ENCODE measurements around the gene CDC42BPB. TPM values are rescaled to one million over a fixed set of nuclear protein-coding genes. Genes with fewer than 3 reads are reported as not detected.

CDC42BPB gene
- total and polyA plus RNA-seq, 2 donors (not counting 1 experiment from before 2014, with no cell fraction given) = 44.8 to 98.3 TPM

DNA sequence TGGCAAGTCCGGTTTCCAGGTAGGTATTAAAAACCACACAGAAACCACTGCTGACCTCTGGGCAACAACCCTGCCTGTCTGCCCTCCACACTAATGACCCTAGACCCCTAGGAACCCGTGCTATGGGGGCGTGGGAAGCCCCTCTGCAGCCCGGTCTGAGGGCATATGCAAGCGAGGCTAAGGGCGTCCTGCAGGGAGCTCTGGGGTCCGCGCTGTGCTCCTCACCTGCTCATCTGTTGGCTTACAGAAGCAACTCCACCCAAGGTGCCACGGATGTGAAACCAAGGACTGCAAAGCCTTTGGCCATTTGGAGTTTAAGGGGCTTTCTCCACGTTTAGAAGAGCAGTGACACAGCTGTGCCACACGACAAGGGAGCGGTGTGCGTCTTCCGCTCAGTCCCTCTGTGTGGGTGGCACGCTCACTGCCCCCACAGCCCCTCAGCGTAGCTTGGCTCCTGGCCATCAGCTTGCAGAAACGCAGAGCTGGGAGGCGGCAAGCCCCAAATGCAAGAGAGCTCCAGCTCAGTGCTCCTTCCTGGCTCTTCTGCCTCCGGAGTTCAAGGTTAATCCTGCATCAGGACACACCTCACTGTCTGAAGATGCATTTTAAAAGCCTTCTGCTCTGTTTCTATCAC lies 116.5 kb downstream of the CDC42BPB start:
- Histone ChIP-seq H3K36me3 (ENCODE audit: control insufficient read depth, insufficient read depth, low read length) (peaks cover 45% of the 10 kb centered on the region), H3K9me3 (ENCODE audit: control insufficient read depth, insufficient read depth, low read depth, low read length) (no peaks in the 10 kb centered on the region), H4K20me1 (ENCODE audit: control insufficient read depth, extremely low read depth, insufficient read depth, low read length) (no peaks in the 10 kb centered on the region), H3K27ac (ENCODE audit: insufficient read depth, low read length) (no peak overlapping the region), H3K4me2 (ENCODE audit: extremely low read depth, insufficient read depth, low read length) (no peak overlapping the region), H3K9ac (ENCODE audit: insufficient read depth, low read length) (no peak overlapping the region), H3K79me2 (ENCODE audit: control insufficient read depth, insufficient read depth, low read length) (no peaks in the 10 kb centered on the region), H3K4me1 (ENCODE audit: control insufficient read depth, extremely low read depth, insufficient read depth, low read length) (no peaks in the 10 kb centered on the region), H3K4me3 (replicated peaks in 1 of 4; ENCODE audit: control extremely low read depth in 1 of 4, insufficient read depth in 1 of 4, low read depth in 3 of 4, low read length in 4 of 4) (no peak overlapping the region), H2AFZ (ENCODE audit: low read length) (no peak overlapping the region), H3K27me3 (ENCODE audit: control insufficient read depth, insufficient read depth, low read length) (no peaks in the 10 kb centered on the region)
- TF ChIP-seq, protein P1, sequence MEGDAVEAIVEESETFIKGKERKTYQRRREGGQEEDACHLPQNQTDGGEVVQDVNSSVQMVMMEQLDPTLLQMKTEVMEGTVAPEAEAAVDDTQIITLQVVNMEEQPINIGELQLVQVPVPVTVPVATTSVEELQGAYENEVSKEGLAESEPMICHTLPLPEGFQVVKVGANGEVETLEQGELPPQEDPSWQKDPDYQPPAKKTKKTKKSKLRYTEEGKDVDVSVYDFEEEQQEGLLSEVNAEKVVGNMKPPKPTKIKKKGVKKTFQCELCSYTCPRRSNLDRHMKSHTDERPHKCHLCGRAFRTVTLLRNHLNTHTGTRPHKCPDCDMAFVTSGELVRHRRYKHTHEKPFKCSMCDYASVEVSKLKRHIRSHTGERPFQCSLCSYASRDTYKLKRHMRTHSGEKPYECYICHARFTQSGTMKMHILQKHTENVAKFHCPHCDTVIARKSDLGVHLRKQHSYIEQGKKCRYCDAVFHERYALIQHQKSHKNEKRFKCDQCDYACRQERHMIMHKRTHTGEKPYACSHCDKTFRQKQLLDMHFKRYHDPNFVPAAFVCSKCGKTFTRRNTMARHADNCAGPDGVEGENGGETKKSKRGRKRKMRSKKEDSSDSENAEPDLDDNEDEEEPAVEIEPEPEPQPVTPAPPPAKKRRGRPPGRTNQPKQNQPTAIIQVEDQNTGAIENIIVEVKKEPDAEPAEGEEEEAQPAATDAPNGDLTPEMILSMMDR (conservative IDR thresholded peaks at IDR 0.05 in 1 of 2, IDR thresholded peaks at IDR 0.05 in 1 of 2; ENCODE audit: low read depth in 1 of 2, low read length in 2 of 2) = no peak
- TF ChIP-seq EZH2 (IDR thresholded peaks at IDR 0.05; ENCODE audit: low read length, missing control alignments) = no peak
- DNase-seq (ENCODE audit: low read depth in 2 of 2) = no peak

DNA sequence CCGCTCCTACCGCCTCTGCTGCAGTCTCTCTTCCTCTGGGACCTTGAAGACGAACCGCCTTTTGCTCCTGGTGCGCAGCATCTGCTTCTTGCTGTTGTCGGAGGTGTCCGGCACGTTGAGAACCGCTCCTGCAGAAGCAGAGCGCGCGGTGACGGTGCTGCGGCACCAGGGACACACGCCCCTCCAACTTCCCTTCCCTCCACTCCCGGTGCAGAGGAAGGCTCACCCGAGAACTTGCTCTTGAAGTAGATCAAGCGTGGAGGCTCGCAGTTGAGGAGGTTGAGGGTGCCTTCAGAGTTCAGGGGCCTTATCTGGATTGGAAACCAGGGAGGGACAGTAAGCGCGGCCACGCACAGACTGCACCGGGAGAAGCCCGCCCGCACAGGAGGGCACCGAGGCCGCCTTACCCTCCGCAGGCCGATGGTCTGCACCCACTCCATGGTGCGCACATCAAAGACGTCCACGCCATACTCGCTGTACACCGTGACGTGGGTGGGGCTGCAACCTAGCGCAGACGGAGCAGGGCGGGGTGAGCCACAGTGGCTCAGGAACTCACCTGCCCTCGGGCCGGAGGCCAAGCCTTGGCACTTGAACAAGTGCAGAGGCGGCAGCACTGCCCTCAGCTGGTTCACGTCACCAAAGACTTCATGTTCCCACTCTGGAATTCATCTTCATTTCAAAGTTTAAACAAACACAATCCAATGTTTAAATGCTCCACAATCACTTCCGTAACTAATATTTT lies 117.4 kb downstream of the CDC42BPB start:
- Histone ChIP-seq H2AFZ (ENCODE audit: low read length) (no peak overlapping the region), H3K27me3 (ENCODE audit: control insufficient read depth, insufficient read depth, low read length) (no peaks in the 10 kb centered on the region), H3K27ac (ENCODE audit: insufficient read depth, low read length) (no peak overlapping the region), H3K4me3 (replicated peaks in 1 of 4; ENCODE audit: control extremely low read depth in 1 of 4, insufficient read depth in 1 of 4, low read depth in 3 of 4, low read length in 4 of 4) (no peak overlapping the region), H3K9ac (ENCODE audit: insufficient read depth, low read length) (no peak overlapping the region), H3K79me2 (ENCODE audit: control insufficient read depth, insufficient read depth, low read length) (no peaks in the 10 kb centered on the region), H3K4me1 (ENCODE audit: control insufficient read depth, extremely low read depth, insufficient read depth, low read length) (no peaks in the 10 kb centered on the region), H4K20me1 (ENCODE audit: control insufficient read depth, extremely low read depth, insufficient read depth, low read length) (no peaks in the 10 kb centered on the region), H3K4me2 (ENCODE audit: extremely low read depth, insufficient read depth, low read length) (no peak overlapping the region), H3K9me3 (ENCODE audit: control insufficient read depth, insufficient read depth, low read depth, low read length) (no peaks in the 10 kb centered on the region), H3K36me3 (ENCODE audit: control insufficient read depth, insufficient read depth, low read length) (peaks cover 40% of the 10 kb centered on the region)
- DNase-seq (ENCODE audit: low read depth in 2 of 2) = no peak
- no peak for TF ChIP-seq EZH2 (IDR thresholded peaks at IDR 0.05; ENCODE audit: low read length, missing control alignments)
- TF ChIP-seq, protein P1 (conservative IDR thresholded peaks at IDR 0.05 in 1 of 2, IDR thresholded peaks at IDR 0.05 in 1 of 2; ENCODE audit: low read depth in 1 of 2, low read length in 2 of 2) = no peak

DNA sequence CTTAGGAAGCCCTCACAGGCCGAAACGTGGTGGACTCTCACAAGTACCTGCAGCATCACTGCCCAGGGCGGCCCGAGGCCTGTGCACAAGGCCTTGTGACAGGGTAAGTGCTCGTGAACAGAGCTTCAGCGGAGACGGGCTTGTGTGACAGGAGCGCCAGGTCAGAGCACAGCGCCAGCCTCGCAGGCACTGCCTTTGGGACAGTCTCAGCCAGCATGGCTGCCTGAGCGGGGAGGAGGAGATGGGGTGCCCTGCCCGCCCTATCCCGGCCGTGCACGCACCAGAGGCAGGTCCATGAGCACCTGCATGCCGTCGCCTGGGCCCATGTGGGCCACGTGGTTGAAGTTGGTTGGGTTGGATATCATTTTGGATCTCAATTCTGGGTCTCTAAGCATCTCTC lies 118.0 kb downstream of the CDC42BPB start:
- TF ChIP-seq EZH2 (IDR thresholded peaks at IDR 0.05; ENCODE audit: low read length, missing control alignments) = no peak
- TF ChIP-seq, protein P1 (conservative IDR thresholded peaks at IDR 0.05 in 1 of 2, IDR thresholded peaks at IDR 0.05 in 1 of 2; ENCODE audit: low read depth in 1 of 2, low read length in 2 of 2) = no peak
- Histone ChIP-seq H3K27me3 (ENCODE audit: control insufficient read depth, insufficient read depth, low read length) (no peaks in the 10 kb centered on the region), H2AFZ (ENCODE audit: low read length) (no peak overlapping the region), H3K36me3 (ENCODE audit: control insufficient read depth, insufficient read depth, low read length) (peaks cover 39% of the 10 kb centered on the region), H4K20me1 (ENCODE audit: control insufficient read depth, extremely low read depth, insufficient read depth, low read length) (no peaks in the 10 kb centered on the region), H3K9me3 (ENCODE audit: control insufficient read depth, insufficient read depth, low read depth, low read length) (no peaks in the 10 kb centered on the region), H3K4me3 (replicated peaks in 1 of 4; ENCODE audit: control extremely low read depth in 1 of 4, insufficient read depth in 1 of 4, low read depth in 3 of 4, low read length in 4 of 4) (no peak overlapping the region), H3K79me2 (ENCODE audit: control insufficient read depth, insufficient read depth, low read length) (no peaks in the 10 kb centered on the region), H3K4me2 (ENCODE audit: extremely low read depth, insufficient read depth, low read length) (no peak overlapping the region), H3K4me1 (ENCODE audit: control insufficient read depth, extremely low read depth, insufficient read depth, low read length) (no peaks in the 10 kb centered on the region), H3K27ac (ENCODE audit: insufficient read depth, low read length) (no peak overlapping the region), H3K9ac (ENCODE audit: insufficient read depth, low read length) (no peak overlapping the region)
- no peak for DNase-seq (ENCODE audit: low read depth in 2 of 2)

Measured in fibroblast of lung (primary cell).